Measurements from ENCODE around the gene SPDYE4.
"Not testable (repeated sequence)": the region's sequence is repeated elsewhere in the genome, so short reads cannot be mapped to it uniquely, and the experiment has no call there.

Gene SPDYE4

GRCh38 chr17:8758137-8758596 lies at the start of gene SPDYE4:
TSS of gene SPDYE4 (minus strand) at chr17:8758546. CDS start at chr17:8758382, 164 bp downstream.
- no peak for DNase-seq

- no peak for DNase-seq
Measured at GRCh38 chr17:8806926-8807550, 48.7 kb upstream of the SPDYE4 start.

GRCh38 chr17:8806253-8806925 lies 48.0 kb upstream of the SPDYE4 start:
- no peak for DNase-seq

GRCh38 chr17:8805396-8805795 lies 47.0 kb upstream of the SPDYE4 start:
- not testable (repeated sequence) for DNase-seq

GRCh38 chr17:8803531-8804420 lies 45.4 kb upstream of the SPDYE4 start:
- no peak for DNase-seq

- DNase-seq: no peak
Measured at GRCh38 chr17:8801135-8801840, 42.9 kb upstream of the SPDYE4 start.

- no peak for DNase-seq
Measured at GRCh38 chr17:8800656-8801055, 42.3 kb upstream of the SPDYE4 start.

GRCh38 chr17:8799570-8800212 lies 41.3 kb upstream of the SPDYE4 start:
- DNase-seq: no peak

- DNase-seq: no peak
Measured at GRCh38 chr17:8798846-8799569, 40.7 kb upstream of the SPDYE4 start, which contains the start of gene MFSD6L. TSS of gene MFSD6L (minus strand) at chr17:8799365. CDS start at chr17:8799120, 245 bp downstream.

GRCh38 chr17:8798176-8798845 lies 40.0 kb upstream of the SPDYE4 start:
- DNase-seq: no peak

GRCh38 chr17:8797621-8798175 lies 39.4 kb upstream of the SPDYE4 start:
- no peak for DNase-seq

- no peak for DNase-seq
Measured at GRCh38 chr17:8794636-8795035, 36.3 kb upstream of the SPDYE4 start.

GRCh38 chr17:8793649-8794048 lies 35.3 kb upstream of the SPDYE4 start:
- no peak for DNase-seq

GRCh38 chr17:8792646-8793045 lies 34.3 kb upstream of the SPDYE4 start:
- no peak for DNase-seq

GRCh38 chr17:8791910-8792270 lies 33.5 kb upstream of the SPDYE4 start:
- peak; percentile 13 for DNase-seq

GRCh38 chr17:8791248-8791909 lies 33.0 kb upstream of the SPDYE4 start:
- no peak for DNase-seq

GRCh38 chr17:8789743-8790142 lies 31.4 kb upstream of the SPDYE4 start:
- no peak for DNase-seq

GRCh38 chr17:8788998-8789397 lies 30.7 kb upstream of the SPDYE4 start:
- DNase-seq: no peak

- DNase-seq: peak; percentile 8
Measured at GRCh38 chr17:8785547-8786413, 27.4 kb upstream of the SPDYE4 start.

Data from kidney glomerular epithelial cell (primary cell).